Lung (tissue), 12 donors: ENCODE data around the gene MTARC2. TPM values are rescaled to one million over a fixed set of nuclear protein-coding genes. Genes with fewer than 3 reads are reported as not detected.

ENCODE experiments used
- ATAC-seq: fragments of 200-7000 bp; cut with Tn5 transposase; one replicate; pipeline ENCODE4 v1.9.1; 2020; ENCODE audit warnings: moderate number of reproducible peaks; ENCODE audit not compliant: insufficient read depth, low FRiP score
- DNase-seq, 3 donors: peaks; one replicate each; pipeline ENCODE4 v3.0.0-alpha.2; 2013 to 2017
- H3K27ac ChIP-seq, 2 donors: one replicate each; pipeline ENCODE4 v1.5.1; 2013; ENCODE audit warnings: mild to moderate bottlenecking in 2 of 2, moderate library complexity in 2 of 2, control low read depth in 1 of 2, inconsistent platforms in 1 of 2, low read depth in 1 of 2, low read length in 1 of 2
- H3K27me3 ChIP-seq, 3 donors: one replicate each; pipeline ENCODE4 v1.5.1; 2013; ENCODE audit warnings: low read length in 2 of 3; ENCODE audit not compliant: control insufficient read depth in 3 of 3, insufficient read depth in 3 of 3
- H3K36me3 ChIP-seq, 4 donors: one replicate each; pipeline ENCODE4 v1.5.1; 2013; ENCODE audit warnings: low read length in 4 of 4, mild to moderate bottlenecking in 1 of 4, moderate library complexity in 1 of 4; ENCODE audit not compliant: control insufficient read depth in 4 of 4, insufficient read depth in 4 of 4
- H3K4me1 ChIP-seq, 5 donors: one replicate each; pipeline ENCODE4 v1.5.1; 2013; ENCODE audit warnings: low read length in 5 of 5, mild to moderate bottlenecking in 2 of 5, moderate library complexity in 1 of 5; ENCODE audit not compliant: control insufficient read depth in 5 of 5, insufficient read depth in 5 of 5
- H3K4me3 ChIP-seq: one replicate; pipeline ENCODE4 v1.5.1; 2013; ENCODE audit warnings: mild to moderate bottlenecking, control low read depth, moderate library complexity
- H3K9ac ChIP-seq, 2 donors: one replicate each; pipeline ENCODE4 v1.5.1; 2013; ENCODE audit warnings: low read length in 2 of 2, control low read depth in 1 of 2; ENCODE audit not compliant: insufficient read depth in 1 of 2
- H3K9me3 ChIP-seq, 4 donors: one replicate each; pipeline ENCODE4 v1.5.1; 2013; ENCODE audit warnings: low read length in 3 of 4, mild to moderate bottlenecking in 1 of 4, moderate library complexity in 1 of 4; ENCODE audit not compliant: control insufficient read depth in 4 of 4, insufficient read depth in 3 of 4
- CTCF ChIP-seq: IDR thresholded peaks from 2 replicates; pipeline ENCODE4 v1.5.1; 2012; ENCODE audit warnings: mild to moderate bottlenecking; ENCODE audit errors: control extremely low read depth, extremely low read depth
- WGBS, 2 donors: extraction: QIAGEN DNeasy Blood & Tissue Kit; methylation state at CpG; one replicate each; pipeline ENCODE4 v1.1.7; 2013; 5-methylcytosine and 5-hydroxymethylcytosine counted together
- polyA plus RNA-seq, 2 donors: library from polyadenylated mRNA; stranded (reverse); fragments of 200-250 nt; gene quantifications; one replicate each; pipeline ENCODE4 v1.2.1, GENCODE V29; 2013
- total RNA-seq, 2 donors: library from RNA; depleted of rRNA in 1 of 2; stranded (reverse); fragments of >200 nt in 1 of 2; gene quantifications; one replicate each; pipeline ENCODE4 v1.2.1, GENCODE V29; 2014 to 2021
- donor health status: control.
- donor health status: control.
- donor health status: Bipolar disorder and iron deficiency.
- donor health status: healthy.
- donor health status: DM: yes; HTN: yes; CAD: no.

The MTARC2 gene
- total and polyA plus RNA-seq, 4 donors, result 21.4 to 49.9 (median 39.5) TPM

DNA sequence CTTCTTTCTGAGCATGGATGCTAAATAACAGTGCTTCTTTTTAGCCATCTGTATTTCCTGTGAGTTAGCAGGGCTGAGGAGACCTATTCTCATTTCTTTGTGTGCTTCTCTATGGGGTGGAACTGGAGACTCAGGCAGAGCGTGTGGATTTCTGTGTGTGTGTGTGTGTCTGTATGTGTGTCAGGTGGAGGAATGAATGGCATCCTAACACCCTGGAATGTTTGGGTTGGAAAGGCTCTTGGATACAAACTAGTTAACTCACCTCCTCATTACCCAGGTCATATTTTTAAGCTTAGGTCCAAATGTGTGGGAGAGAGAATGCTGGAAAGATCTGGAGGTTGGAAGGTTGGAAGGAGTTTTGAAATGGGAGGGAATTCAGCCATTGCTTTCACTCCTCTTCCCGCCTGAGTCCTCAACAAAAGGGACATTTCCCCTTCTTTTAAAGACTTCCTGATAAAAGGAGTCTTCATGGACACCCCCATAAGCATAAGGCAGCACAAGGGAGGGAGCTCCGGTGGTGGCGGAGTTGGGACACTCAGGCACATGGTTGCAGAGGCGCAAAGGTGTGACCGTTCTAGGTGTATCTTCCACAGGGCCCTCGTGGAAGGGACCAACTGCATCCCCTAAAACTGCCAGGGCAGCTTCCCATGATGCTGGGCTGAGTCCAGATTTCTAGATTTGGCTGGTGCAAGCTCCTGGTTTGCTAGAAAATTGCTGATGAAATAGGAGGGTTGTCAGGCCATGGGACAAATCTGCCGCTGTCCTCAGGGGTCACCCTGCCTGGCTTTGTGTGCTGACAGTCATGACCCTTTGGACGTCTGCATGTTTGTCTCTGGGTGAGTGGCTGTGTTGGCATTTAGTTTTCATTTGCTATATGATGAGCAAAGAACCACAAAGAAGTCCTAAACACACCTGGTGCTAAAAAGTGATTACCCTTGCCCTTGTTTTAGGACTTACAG, 76.2 kb downstream of the MTARC2 start:
- H3K4me1 ChIP-seq, result peaks cover 0 to 42% (median 8%) of the 10 kb centered on the region in 5 donors
- ATAC-seq (no peak), DNase-seq (no peak)
- WGBS, 2 donors, result 91 to 95% methylated on average over 9 of the region's 9 CpGs
- no peaks in the 10 kb centered on the region for H3K27me3 ChIP-seq
- H3K9ac ChIP-seq, result no peak overlapping the region
- no peak overlapping the region for H3K27ac ChIP-seq
- H3K9me3 ChIP-seq, result no peaks in the 10 kb centered on the region
- TF ChIP-seq CTCF, result no peak
- H3K4me3 ChIP-seq, result no peak overlapping the region
- no peaks in the 10 kb centered on the region for H3K36me3 ChIP-seq

DNA sequence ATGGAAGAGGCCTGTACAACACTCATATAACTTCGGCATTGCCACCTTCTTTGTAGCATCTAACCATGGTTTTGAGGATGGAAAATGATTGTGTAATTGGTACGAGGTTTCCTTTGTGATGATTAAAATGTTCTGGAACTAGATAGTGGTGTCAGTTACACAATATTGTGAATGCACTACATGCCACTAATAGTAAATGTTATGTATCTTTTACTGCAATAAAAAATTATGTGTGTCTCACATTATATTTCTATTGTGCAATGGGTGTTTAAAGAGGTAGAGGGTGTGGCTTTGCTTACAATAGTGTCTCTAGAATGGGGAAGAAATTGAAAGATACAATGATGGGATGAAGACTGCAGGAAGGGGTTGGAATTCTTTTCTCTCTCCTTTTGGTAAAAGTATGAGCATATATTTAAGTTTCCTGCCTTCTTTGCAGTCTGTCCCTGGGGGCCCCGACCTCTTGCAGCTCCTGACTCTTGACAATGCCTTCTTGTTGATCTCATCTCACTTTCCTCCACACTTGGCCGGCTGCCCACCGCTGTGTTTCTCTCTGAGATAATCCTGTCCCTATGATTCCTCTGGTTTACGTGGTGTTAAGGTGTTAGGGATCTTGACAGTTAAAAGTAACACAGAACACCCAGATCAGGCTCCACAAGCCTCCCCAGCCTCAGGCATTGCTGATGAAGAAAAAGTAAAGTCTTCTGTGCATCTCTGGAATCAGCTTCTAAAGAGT, 77.9 kb downstream of the MTARC2 start:
- H3K36me3 ChIP-seq, result no peaks in the 10 kb centered on the region
- no peaks in the 10 kb centered on the region for H3K9me3 ChIP-seq
- 42 to 62% methylated on average over 6 of the region's 6 CpGs for WGBS, 2 donors
- no peak for TF ChIP-seq CTCF
- ATAC-seq (no peak), DNase-seq (no peak)
- H3K27ac ChIP-seq, result no peak overlapping the region
- H3K4me3 ChIP-seq, result no peak overlapping the region
- no peak overlapping the region for H3K9ac ChIP-seq
- H3K27me3 ChIP-seq, result no peaks in the 10 kb centered on the region
- peaks cover 0 to 40% (median 8%) of the 10 kb centered on the region in 5 donors for H3K4me1 ChIP-seq

GRCh38 chr1:220826729-220827128, 78.6 kb downstream of the MTARC2 start:
- no peak overlapping the region for H3K27ac ChIP-seq
- TF ChIP-seq CTCF, result no peak

More at GRCh38 chr1:220826729-220827128, 78.6 kb downstream of the MTARC2 start:
- Histone ChIP-seq H3K9me3 (peaks cover 0 to 3% (median 0%) of the 10 kb centered on the region in 4 donors), H3K4me1 (peaks cover 0 to 40% (median 8%) of the 10 kb centered on the region in 5 donors), H3K4me3 (no peak overlapping the region), H3K9ac (no peak overlapping the region), H3K36me3 (no peaks in the 10 kb centered on the region), H3K27me3 (no peaks in the 10 kb centered on the region)
- WGBS, 2 donors, result 91 to 98% methylated on average over 5 of the region's 5 CpGs
- ATAC-seq (no peak), DNase-seq (no peak)
